HG03378 (cell line): Measurements from ENCODE around the gene SPRR5.

Experiments
- ATAC-seq: cut with Tn5 transposase; IDR thresholded peaks from one replicate; pipeline ENCODE4 v1.9.1; 2021; ENCODE audit warnings: mild to moderate bottlenecking, moderate library complexity; ENCODE audit not compliant: unreplicated experiment

SPRR5 gene, protein sequence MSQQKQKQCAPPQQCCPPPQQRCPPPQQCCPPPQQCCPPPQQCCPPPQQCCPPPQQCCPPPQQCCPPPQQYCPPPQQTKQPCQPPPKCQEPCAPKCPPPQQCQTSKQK

DNA sequence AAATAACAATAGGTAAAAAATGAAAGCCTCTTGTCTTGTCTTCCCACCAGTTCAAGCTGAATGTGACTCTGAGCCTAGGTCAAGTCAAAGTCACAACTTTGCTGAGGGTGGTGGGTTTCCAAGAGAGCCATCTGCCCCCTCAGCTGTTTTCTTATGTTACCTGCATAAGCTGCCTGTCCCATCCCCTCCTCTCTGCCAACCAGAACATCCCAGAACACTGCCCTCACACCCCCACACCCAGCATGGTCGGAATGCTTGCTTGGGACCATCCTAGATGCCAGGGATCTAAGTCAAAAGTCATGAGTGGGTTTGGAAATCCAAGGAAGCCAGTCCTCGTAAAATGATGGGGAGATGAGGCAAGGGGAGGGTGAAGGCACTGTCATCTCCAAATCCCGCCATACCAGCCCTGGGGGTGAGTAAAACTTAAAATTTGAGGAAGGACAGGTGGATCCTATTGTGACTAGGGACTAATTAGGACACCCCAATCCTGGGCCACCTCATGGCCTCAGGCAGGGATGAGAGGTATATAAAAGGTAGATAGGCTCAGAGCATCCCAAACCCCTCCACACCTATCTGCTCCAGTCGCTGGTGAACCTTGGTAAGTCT, at the start of gene SPRR5:
TSS of gene SPRR5 (plus strand) at position 556 of the 606 bp plus-strand sequence. CDS start 1,349 bp downstream, outside the sequence.
- no peak for ATAC-seq

DNA sequence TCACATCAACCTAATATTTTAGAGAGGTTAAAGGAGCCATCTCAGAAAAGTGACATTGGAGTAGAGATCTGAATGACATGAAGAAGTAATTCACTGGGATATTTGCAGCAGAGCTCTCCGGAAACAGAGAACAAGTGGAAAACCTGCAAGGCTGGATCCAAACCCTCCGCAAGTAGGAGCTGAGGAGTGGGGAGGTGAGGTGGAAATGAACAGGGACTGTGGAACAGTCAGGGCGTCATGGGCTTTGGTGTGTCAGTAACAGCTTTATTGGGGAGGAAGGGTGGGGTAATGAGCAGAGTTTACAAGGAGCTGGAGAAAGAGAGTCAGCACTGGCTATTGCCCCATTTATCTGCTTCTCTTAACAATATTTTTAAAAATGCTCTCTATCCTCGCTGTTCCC, 48.0 kb upstream of the SPRR5 start:
- ATAC-seq, result no peak

DNA sequence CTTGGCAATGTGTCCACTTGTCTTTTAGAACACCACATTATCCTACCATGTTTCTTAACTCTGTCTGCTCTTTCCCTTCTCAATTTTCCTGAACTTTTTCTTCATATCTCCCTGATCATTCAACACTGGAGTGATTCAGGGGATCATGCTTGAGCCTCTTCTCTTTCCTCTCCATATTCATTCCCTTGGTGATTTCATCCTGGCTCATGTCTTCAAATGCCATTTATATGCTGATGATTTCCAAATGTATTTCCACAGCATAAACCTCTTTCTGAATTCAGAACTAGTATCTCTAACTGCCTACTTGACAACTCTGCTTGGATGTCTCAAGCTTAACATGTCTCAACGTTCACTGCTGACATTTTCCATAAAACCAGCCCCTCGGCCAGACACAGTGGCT, 47.1 kb upstream of the SPRR5 start:
- no peak for ATAC-seq

DNA sequence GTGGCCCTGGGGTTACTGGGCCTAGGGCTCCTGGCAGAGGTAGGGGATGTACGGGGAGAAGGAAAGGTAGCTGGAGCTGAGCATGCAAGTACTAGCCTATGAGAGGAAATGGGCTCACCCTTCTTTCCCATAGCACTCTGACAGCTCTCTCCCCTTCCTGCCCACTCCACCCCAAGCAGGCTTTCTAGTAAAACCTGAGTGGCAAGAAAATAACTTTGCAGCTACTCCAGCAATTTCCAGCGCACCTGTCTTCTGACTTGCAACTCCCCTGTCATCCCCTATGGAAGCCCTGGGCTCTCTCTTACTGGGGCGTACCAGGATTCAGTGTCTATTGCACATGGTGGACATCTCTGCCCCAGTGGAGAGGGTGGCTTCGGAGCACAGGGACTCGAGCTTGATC, 45.4 kb upstream of the SPRR5 start:
- no peak for ATAC-seq

DNA sequence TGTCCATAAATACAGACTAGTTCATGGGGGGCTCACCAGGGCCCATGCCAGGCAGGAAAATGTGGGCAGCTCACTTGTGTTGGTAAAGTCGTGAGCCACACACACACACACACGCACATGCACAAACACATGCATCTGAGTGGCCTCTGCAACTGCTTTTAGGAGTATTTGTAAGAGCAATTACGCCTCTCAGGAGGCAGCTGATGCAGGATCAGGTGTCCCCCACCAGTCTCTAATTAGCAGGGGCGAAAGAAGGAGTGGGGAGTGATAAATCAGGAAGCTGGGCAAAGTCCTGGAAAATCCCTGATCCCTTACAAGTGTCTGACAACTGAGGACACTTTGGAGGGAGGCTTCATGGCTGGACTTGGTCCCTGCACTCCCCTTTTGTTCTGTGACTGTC, 44.4 kb upstream of the SPRR5 start:
- no peak for ATAC-seq

DNA sequence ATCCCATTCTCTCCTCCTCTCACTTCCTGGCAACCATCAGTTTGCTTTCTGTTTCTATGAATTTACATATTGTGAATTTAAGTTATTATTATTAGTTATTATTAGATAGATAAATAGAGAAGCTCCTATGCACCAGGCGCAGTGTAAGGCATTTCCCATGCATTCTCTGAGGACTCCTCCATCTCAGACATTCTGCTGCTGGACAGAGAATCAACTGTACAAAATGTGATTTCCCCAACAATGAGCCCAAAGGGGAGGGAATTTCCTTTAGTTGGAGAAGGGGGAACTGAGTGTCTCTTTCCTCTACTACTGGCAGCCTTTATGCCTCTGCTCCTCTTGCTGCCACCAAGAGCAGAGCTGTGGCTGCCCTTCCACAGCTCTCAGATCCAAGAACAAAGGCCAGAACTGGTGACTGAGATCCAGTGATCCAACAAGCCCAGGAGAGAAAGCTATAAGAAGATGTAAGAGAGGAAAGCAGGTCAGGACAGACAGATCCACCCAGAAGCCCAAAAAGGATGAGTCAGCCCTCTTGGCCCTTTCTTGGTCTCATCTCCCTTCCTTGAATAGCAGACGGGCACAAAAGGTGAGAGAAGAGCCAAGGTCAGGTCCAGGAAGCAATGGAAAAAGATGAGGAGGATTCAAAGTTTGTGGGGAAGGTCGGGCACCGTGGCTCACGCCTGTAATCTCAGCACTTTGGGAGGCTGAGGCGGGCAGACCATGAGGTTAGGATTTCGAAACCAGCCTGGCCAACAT, 42.1 kb upstream of the SPRR5 start:
- no peak for ATAC-seq

DNA sequence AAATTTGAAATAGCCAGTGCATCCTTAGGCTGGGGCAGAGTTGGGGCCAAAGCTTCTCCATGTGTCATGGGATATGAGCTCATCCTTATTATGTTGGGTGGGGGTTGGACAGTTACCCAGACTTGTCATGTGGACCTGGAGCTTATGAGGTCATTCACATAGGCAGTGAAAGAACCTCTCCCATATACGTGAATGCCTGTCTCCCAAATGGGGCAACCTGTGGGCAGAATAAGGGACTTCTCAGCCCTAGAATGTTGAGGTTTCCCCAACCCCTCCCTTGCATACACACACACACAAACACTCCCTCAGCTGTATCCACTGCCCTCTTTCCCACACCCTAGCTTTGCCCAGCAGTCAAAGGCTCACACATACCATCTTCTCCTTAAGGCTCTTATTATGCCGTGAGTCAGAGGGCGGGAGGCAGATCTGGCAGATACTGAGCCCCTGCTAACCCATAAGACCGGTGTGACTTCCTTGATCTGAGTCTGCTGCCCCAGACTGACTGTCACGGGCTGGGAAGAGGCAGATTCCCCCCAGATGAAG, 40.9 kb upstream of the SPRR5 start:
- no peak for ATAC-seq

DNA sequence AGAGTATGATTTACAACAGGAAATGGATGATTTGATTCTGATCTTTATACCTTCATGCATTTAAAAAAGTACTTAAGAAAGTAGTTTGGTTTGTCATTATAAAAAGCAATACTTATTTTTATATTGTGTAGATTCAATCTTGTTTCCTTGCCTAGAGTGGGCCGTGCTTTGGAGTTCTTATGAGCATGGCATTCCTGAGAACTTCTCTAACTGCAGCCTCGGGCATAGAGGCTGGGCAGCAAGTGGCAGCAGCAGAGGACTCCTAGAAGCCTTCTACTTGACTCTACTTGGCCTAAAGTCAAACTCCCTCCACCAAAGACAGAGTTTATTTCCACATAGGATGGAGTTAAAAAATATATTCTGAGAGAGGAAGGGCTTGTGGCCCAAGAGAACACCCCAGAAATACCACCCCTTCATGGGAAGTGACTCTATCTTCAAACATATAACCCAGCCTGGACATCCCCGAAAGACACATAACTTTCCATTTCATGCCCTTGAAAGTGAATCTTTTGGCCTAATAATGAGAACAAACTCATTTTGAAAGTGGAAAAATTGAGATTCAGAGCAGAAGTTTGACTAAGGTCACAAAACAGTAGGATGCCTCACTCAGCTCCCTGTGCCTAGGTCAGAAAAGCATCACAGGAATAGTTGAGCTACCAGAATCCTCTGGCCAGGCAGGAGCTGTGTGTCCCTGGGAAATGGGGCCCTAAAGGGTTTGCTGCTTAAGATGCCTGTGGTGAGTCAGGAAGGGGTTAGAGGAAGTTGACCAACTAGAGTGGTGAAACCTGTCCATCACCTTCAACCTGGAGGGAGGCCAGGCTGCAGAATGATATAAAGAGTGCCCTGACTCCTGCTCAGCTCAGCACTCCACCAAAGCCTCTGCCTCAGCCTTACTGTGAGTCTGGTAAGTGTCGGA, 39.1 kb upstream of the SPRR5 start, which contains the start of gene IVL:
TSS of gene IVL (plus strand) at position 861 of the 916 bp plus-strand sequence. CDS start 1,252 bp downstream, outside the sequence.
- ATAC-seq, result no peak

DNA sequence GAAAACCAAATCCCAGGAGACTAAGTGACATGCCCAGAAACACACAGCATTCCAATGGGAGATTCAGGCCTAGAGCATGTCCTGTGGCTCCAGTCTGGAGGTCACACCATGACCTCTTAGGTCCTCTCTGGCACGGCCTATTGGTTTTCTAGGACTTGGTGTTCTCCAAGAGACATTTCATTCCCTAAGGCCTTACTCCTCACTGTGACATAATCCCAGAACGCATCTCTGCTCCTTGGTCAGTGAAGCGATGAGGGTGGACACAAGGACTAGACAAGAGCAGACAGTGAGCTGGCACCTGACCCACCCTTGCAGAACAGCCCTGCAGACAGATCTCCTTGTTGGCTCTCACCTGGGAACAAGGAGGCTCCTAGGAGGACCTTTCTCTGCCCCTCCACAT, 37.8 kb upstream of the SPRR5 start:
- ATAC-seq, result no peak

DNA sequence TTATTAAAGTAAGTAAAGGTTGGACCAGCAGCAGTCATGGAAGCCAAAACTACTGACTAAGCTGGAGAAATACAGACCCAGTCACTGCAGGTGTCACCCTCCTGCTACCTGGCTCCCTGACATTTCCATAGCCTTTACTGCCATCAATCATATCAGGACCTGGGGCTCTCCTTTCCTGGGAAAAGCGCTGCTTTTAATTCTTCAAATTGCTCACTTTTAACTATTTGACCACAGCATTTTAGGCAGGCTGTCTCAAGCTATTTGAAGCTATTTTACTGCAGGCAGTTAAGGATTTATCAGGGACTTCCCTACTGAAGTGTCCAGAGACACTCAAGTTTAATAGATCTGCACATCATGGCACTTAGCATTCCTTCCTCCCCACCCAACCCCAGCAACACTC, 34.5 kb upstream of the SPRR5 start:
- ATAC-seq, result no peak

DNA sequence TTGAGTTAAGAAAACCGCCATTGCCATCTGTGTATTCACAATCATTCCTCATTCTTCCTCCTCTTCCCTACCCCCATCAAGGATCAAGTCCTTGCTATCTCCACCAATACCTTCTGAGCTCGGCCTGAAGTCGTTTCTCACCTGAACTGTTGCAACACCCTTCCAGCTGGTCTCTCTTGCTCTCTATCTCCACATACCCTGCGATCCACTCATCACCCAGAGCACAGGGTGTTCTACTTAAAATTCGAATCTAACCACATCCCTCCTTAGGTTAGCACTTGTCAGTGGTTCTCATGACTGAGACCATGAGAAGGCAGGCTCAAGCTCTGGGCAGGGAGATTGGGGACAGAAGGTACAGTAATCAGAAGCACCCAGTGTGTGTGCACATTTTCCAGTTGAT, 34.1 kb upstream of the SPRR5 start:
- no peak for ATAC-seq

DNA sequence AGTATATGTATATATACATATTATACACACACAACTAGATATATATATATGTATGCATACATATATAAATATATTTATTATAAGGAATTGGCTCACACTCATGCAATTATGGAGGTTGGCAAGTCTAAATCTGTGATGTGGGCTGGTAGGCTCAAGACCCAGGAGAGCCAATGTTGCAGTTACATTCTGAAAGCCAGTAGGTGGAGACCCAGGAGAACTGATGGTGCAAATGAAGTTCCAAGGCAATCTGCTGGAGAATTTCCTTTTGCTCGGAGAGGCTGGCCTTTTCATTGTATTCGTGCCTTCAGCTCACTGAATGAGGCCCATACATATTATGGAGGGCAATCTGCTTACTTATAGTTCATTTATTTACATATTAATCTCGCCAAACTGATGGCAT, 29.2 kb upstream of the SPRR5 start:
- no peak for ATAC-seq

DNA sequence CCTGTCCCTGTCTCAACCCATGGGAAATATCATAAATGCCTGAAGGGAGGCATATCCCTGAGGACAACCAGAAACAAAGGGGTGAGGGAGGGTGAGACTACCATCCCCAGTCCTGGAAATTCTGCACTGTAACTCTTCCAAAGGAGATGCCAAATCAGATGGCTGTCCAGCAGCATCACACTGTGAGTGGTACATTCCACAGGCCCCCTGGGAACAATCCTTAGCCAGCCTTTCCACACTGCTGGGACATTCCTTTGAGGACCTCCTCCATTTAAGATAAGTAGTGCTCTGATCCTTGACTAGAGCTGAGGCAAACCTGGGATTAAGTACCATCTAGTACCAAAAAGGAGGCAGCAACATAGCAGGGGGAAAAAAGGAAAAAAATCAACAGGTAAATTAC, 27.9 kb upstream of the SPRR5 start:
- ATAC-seq, result no peak

DNA sequence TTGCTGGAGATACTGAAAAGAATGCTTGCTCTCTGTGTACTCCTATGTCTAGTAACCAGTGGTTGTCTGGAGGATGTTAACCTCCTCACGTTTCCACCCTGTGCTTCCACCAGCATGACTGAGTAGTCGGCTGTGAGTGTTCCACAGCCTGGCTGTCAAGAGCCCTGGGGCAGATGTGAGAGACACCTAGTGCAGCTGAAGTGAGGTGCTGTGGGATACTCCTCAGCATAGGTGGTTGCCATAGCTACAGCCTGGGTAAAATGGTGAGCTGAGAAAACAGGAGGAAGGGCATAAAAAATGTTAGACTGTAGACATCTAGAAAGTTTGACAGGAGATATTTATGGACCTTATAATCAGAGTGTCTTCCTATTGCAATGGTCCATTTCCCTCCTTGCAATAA, 22.8 kb upstream of the SPRR5 start:
- no peak for ATAC-seq

DNA sequence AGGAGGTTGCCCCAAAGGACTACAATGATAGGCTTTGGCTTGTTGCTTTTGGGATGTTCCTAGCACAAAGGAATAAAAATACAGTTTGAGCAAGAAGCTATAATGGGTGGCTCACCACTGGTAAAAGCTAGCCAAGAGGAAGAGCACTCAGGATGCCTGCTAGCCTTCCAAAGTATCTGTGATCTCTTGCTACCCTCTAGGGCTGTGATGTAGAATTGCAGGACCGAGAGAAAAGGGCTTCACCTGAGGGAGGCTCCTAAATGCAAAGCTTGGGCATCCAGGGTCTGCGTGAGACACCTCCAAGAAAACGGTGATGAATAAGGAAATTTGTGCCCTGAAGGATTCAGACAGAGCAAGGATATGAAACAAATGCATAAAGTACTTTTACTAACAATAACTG, 20.9 kb upstream of the SPRR5 start:
- ATAC-seq, result no peak

DNA sequence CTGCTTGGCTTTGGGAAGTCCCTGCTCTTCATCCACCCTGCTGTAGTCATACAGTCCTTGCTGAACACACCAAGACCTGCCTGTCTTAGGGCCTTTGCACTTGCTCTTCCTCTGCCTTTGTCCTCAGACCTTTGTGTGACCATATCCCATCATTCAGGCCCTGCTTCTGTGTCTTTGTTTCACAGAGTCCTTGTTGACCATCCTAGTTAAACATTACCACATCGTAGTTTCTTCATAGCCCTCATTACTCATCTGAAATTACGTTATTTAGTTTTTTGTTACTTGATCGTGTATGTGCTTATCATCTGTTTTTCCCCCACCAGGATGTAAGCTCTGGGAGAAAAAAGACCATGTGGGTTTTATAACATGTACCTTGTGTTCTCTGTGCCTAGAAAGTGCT, 18.3 kb upstream of the SPRR5 start:
- no peak for ATAC-seq

DNA sequence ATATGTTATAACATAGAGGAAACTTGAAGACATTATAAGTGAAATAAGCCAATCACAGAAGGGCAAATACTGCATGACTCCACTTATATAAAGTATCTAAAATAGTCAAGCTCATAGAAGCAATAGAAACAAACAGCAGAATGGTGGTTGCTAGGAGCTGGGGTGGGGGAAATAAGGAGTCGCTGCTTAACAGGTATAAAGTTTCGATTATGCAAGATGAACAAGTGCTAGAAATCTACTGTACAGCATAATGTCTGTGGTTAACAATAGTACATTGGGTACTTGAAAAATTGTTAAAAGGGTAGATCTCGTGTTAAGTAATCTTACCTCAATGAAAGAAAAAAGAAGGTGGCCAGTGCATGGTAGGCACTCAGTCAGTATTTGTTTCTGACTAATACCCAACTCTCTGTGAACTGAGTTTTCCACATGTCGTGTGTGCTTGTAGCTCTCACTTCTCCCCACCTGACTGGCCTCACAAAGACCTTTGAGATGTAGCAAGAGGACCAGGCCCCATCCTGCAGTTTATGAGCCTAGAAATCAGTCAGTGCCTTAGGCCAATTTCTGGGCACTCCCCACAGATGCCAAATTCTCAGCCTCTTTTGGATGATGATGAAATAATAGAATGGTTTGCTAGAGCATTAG, 14.7 kb upstream of the SPRR5 start:
- no peak for ATAC-seq

DNA sequence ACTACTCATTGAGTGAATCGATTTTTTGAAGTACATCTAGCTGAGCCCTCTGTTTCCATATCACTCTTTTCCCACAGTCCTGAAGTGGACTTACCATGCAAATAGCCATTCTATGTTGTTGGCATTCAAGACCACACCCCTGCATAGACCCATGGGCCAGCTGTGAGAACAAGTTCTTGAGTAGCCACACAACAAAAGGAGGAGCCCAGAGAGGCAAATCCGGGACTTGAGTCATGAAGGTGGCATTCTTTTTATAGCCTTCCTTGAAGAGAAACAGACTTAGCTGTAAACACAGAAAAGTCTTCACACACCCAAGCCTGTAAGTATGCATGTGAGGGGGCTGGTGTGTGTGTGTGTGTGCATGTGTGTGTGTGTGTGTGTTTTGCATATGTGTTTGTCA, 13.8 kb upstream of the SPRR5 start:
- ATAC-seq, result no peak

DNA sequence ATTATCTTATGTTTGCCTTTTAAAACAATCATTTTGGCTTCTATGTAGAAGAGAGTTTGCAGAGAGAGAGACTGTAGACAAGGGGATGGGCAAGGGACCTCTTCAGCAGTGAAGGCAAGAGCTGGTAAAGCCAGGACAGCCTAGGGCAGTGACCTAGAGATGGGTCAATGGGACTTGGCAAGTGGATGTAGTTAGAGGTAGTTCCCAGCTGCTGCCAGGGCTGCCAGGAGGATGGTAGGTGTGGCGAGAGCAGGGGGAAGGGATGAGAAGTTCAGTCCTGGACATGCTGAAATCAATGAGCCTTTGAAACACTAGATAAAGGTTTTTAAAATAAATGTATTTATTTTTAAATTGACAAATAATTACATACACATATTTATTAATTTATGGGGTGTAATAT, 6.4 kb upstream of the SPRR5 start:
- ATAC-seq, result no peak

DNA sequence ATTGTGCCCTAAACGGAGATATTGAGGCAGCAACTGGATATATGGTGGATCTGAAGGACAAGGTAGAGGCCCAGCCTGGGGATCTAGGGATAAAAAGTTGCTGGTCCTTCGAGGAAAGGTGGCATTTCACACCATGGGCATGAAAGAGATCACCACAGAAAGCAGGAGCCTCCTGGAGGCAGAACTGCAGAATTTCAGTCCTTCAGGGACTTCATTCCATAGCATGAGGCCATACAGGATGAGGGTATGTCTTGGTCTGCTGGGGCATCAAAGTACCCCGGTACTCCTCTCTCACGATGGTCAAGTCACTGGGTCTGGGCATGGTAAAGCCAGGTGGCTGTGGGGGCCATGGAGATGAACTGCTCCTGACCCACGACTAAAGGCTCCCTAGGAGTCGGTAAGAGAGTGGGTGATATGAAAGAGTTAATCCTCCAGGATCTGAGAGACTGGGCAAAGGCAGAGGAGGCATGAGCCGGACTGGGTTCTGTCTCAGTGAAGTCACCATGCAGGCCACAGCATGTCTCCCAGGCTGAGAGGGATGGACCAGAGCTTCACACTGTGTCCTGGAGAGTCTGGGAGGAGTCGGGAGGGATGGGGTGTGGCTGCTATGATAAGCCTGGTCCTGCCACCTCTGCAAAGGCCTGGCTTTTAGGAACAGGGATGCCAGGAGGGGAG, 5.8 kb upstream of the SPRR5 start:
- ATAC-seq, result no peak
